HG03060 (cell line): ENCODE results near the gene REPS2.

Source experiments
- ATAC-seq: cut with Tn5 transposase; IDR thresholded peaks from one replicate; pipeline ENCODE4 v1.9.1; 2021; ENCODE audit warnings: low read depth, moderate number of reproducible peaks; ENCODE audit not compliant: unreplicated experiment

The REPS2 gene

DNA sequence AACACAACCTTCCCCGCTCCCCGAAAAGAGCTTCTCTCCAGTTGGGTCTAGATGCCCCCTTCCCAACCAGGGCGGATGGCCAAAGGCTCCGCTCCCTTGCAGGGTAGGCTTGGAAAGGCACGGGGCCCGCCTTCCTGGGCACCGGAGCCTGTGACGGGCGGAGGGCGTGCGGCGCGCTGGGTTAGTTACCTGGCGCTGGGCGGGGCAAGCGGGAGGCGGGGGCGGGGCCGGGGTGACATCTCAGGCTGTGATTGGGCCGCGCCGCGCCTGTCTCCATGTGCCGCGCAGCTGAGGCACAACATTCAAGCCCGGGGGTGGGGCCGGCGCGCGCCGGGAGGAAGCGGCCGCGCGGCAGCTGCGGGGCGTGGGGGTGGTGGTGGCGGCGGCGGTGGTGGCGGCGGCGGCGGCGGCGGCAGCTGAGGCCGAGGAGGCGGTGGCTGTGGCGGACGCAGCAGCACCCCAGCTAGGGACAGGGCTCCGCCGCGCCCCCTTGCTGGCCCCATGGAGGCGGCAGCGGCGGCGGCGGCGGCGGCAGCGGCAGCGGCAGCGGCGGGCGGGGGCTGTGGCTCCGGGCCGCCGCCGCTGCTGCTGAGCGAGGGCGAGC is at the start of gene REPS2:
Gene REPS2, plus strand, starts transcription at position 298 of the 604 bp plus-strand sequence. Its CDS starts 204 bp downstream, at position 502.
- peak; percentile 79 for ATAC-seq

DNA sequence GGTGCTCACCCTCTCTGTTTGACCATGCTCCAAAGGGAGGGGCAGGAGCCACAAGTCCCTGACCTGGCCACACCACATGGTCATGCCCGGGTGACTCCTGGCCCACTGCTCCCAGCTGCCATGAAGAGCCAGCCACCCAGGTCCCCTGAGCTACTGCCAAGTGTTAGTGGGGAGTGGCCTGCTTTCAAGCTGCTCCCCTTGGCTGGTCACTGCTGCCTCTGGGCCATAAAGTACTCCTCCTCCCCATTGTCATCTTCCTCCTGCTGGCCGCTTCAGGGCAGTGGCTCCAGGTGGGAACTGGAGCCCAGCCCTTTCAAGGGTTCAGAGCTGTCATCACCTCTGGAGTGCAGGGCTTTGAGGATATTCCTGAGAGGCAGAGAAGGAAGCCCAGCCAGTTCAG is 49.0 kb upstream of the REPS2 start:
- ATAC-seq, result no peak

DNA sequence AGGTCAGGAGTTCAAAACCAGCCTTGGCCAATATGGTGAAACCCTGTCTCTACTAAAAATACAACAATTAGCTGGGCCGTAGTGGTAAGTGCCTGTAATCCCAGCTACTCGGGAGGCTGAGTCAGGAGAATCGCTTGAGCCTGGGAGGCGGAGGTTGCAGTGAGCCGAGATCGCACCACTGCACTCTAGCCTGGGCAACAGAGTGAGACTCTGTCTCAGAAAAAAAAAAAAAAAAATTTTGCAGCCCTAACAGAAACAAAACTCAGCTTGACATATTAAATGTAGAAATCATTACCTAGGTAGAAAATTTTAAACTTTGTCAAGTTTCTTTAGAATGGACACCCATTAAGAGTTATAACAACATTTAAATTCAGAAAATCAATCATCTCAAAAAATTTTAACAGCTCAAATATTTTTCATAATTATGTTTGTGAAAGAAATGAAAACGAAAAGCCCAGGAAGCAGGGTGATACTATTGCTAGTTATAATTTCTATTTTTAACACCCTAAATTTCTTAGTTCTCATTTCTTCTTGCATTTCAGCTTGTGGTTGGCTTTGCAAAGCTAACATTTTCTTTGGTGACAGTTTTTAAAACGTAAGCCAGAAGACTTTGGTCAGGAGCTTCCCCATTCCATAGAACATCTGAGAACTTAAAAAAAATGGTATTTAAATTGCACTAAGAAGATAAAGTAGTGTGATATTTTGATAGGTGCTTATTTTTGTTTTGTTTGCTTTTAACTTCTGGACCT is 43.0 kb upstream of the REPS2 start:
- no peak for ATAC-seq

DNA sequence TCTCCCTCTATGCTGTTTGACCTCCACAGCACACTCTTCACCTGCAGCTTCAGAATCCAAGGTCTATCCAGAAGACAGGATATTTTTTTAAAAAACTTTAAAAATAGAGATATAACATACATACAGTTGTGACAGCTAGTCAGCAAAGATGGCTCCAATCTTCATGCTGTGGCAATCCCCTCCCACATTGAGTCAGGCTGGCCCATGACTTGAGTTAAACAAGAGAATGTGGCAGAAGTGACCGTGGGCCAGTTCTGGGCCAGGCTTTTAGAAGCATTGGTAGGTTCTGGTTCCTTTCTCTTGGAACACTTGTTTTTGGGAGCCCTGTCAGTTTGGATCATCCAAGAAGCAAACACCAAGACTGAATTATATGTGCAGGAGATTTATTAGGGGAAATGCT is 36.1 kb upstream of the REPS2 start:
- ATAC-seq, result no peak

DNA sequence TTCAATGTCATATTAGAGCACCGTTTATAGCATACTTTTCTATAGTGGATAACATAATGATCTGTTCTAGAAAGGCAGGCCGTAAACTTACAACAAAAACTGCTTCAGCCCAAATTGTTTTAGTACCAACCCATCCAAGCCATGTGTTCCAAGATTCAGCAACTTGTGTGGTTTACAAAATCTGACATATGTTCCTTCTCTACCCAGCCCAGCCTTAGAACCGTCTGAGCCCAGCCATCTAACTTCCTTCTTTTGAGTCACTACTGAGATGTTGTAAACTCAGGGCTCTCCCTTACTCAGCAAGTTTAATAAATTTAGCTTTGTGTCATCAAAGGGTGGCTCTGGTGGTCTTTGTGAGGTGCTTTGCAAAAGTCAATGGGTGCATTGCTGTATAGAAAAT is 32.4 kb upstream of the REPS2 start:
- ATAC-seq, result no peak

DNA sequence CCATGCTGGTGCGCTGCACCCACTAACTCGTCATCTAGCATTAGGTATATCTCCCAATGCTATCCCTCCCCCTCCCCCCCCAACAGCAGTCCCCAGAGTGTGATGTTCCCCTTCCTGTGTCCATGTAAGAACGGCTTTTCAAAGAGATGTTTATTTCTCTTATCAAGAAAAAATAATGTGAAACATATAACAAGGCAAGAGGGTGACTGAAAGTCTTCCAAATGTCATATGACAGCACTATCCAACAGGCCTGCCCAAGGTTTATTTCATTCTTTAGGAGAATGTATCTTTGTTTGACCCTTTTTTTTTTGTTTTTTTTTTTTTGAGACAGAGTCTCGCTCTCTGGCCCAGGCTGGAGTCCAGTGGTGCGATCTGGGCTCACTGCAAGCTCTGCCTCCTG is 29.9 kb upstream of the REPS2 start:
- ATAC-seq, result no peak

DNA sequence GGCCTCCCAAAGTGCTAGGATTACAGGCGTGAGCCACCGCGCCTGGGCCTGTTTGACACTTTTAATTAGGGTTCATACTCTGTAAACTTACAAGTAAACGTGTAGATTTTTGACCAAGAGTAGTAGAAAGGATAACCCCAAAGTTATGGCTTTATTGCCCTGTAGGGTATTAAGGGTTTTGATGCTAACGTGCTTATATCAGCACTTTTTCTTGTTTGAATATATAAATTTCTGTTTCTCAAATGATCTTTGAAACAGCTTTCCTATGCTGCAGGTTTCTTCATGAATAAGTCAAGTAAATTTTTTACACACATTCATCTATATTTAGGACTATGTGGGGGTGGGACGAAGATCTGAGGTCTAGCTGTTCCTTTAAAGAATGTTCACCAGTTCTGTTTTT is 29.3 kb upstream of the REPS2 start:
- no peak for ATAC-seq

DNA sequence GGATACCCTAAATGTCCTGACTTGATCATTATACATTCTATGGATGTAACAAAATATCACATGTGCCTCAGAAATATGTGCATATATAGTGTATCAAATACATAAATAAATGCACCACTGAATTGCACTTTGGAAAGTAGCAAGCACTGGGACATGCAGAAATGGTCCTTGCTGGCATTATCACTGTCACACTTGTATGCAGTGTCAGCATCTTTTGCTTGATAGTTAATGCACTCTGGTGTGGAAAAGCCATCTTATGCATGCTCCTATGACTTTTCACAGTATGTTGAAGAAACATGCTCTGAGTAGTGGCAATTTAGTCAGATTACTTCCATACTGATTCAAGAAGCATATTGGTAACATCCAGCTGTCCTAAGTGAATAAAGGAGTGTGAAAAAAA is 27.5 kb upstream of the REPS2 start:
- no peak for ATAC-seq

DNA sequence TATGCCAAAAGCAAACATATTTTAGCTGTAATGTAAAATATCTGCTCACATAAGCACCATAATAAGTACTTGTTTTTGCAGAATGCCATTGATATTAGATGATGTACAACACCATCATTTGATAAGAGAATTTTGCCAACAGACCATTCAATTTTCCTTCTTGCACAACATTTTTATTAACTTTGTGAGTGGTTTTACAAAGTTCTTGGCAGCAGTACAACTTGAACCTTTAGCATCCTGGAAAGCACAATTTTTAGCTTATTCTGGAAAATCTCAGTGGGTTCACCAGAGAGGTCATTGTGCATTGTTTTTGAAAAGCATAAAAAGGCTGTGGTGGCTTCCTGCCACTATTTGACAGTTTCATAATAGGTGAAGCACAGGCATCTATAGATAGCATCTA is 26.4 kb upstream of the REPS2 start:
- ATAC-seq, result no peak

DNA sequence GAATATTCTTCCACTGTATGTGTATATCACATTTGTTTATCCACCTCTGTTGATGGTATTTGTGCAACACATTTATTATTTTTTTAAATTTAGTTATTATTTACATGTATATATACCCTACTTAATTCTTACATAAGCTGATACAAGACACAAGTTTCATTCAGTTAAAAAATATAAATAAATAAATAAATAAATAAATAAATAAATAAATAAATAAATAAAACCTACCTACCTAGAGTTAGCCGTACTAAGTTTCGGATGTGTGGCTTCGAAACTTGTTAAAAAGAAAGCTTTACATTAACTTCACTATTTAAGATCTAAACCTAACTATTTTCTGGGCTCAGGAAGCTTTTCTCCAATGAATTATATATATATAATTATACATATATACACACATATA is 23.3 kb upstream of the REPS2 start:
- ATAC-seq, result no peak

DNA sequence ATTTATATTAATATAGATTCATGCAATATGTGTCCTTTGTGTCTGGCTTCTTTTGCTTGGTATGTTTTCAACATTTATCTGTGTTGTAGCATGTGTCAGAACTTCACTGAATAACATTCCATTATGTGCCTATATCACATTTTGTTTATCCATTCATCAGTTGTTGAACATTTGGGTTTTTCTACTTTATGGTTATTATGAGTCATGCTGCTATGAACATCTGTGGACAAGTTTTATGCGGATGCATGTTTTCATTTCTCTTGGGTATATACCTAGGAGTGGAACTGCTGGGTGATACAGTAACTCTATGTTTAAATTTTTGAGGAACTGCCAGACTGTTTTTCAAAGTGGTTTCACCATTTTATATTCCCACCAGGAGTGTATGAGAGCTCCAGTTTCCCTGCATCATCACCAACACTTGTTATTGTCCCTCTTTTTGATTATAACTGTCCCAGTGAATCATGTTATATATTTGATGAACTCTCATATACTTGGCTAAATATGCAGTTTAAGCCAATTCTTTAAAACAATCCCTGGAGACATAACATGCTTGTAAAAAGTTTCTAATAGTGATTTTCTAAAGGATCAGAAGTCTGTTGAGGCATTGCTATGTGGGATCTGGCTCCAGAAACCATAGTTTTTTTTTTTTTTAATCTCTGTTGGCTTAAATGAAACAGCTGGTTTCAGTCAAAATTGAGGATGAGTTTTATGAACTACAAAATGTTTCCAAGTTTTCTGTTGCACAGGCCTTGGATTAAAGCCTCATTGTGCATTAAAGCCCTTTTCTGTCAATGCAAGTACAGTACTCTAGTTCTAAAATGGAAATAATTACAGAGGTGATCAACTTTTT is 21.6 kb upstream of the REPS2 start:
- no peak for ATAC-seq

DNA sequence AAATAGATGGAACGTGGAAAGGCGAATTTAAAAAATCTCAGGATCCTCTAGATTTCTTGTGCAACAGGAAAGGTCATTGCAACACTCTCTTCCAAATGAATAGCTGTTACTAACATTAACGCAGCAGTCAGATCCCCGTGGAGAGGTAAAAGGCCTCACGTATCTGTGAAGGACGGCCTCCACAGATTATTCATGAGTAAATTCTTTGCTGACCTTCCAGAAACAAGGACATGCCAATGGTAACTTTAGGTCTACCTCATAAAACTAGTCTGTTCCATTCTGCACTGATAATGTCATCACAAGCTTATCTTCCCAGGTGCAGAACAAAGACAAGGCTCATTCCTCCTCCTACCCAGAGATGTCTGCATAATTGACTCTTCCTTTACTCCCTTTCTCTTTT is 16.1 kb upstream of the REPS2 start:
- no peak for ATAC-seq

DNA sequence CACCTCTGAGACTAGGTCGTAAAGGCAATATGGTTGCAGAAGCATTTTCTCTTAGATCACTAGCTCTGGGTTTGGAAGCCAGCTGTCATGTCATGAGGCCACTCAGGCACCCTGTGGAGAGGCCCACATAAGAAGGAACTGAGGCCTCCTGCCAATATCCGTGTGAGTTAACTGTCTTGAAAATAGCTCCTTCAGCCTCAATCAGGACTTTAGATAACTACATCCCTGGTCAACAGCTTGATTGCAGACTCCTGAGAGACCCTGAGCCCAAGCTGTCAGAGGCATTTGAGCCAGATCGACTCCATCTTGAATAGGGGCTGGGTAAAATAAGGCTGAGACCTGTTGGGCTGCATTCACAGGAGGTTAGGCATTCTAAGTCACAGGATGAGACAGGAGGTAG is 15.1 kb upstream of the REPS2 start:
- no peak for ATAC-seq

DNA sequence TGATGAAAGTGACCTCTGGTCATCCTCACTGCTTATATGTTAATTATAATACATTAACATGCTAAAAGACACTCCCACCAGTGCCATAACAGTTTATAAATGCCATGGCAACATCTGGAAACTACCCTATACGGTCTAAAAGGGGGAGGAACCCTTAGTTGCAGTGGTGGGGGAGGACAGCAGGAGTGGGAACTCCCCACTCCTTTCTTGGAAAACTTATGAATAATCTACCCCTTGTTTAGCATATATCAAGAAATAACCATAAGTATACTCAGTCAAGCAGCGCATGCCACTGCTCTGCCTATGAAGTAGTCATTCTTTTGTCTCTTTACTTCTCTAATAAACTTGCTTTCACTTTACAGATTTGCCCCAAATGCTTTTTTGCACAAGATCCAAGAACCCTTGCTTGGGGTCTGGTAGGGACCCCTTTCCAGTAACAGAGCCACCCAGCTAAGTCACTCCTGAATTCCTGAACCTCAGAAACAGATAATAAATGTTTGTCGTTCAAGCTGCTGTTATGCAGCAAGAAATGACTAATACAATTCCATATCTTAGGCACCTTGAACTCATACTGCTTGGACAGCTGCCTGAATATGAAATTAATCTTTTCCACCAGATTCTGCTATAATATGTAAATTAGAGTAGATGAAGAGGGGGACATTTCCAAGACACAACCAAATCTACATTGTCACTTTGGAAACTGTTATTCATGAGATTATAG is 14.4 kb upstream of the REPS2 start:
- no peak for ATAC-seq

DNA sequence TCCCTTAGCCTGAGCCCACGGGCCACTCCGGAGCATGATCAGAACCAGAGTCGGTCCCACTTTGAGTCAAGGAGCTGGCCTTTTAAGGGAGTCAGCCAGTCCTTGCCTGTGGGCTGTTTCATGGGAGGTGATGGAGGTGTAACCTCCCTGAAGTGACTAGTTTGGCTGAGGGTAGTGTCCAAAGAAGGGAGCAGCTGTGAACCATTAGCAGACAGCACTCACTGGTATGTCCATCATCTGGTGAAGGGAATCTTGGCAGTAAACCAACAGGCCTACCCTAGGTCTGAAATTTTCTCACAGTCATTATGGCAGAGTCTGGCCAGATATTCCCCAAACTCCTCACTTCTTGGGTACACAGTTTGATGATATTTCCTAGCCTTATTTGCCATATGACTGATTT is 12.3 kb upstream of the REPS2 start:
- ATAC-seq, result no peak

DNA sequence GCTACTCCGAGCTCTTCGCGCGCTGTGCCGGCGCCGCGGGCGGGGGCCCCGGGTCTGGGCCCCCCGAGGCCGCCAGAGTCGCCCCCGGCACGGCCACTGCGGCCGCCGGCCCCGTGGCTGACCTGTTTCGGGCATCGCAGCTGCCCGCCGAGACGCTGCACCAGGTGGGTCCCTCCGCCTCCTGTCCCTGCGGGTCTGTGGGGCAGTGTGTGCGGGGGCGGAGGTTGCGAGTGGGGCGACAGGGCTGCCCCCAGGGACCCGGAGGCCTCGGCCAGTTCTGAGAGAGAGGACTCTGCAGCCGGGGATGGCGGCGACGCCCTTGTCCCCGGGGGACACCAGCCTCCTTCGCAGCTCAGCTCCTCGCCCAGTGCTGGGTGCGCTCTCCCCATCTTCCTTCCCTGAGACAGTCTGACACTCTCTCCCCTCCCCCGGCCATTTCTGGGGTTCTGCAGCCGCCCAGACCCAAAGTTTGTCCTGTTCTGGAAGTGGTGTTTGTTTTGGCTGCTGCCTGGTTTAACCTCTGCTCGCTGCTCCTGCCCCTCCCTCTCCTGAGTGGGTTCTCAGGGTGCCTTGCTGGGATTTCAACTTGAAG is 609 bp downstream of the REPS2 start:
- ATAC-seq, result no peak

DNA sequence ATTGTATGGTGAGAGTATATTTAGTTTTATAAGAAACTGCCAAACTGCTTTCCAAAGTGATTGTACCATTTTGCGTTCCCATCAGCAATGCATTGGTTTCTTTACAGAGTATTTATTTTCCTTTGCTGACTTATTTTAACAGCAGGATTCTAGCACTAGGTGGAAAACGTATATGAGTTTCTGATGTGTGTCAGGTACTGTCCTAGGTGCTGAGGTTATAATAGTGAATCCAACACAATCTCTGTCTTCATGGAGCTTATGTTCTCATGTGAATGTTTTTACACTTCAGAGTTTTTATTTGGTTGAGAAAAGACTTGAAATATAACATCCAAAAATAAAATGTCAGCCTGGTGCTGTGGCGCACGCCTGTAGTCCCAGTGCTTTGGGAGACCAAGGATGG is 4.0 kb downstream of the REPS2 start:
- ATAC-seq, result no peak

DNA sequence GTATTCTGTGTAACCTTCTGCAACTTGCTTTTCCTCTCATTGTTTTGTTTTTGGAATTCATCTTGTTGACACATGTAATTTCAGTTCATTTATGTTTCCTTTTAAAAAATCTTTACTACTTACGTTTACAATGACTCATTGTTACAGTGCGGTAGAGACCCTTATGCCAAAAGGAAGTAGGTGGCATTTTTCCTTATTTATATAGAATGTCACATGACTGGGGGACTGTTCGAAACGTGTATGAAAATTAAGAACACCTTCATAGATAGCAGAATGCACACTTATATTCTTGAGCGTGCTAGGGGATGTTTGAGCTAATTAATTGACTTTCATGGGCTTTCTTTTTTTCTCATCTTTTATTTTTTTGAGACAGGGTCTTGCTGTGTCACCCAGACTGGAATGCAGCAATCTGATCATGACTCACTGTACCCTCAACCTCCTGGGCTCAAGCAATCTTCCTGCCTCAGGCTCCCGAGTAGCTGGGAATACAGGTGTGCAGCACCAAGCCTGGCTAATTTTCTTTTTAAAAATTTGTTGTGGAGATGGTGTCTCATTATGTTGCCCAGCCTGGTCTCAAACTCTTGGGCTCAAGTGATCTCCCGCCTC is 7.3 kb downstream of the REPS2 start:
- no peak for ATAC-seq

DNA sequence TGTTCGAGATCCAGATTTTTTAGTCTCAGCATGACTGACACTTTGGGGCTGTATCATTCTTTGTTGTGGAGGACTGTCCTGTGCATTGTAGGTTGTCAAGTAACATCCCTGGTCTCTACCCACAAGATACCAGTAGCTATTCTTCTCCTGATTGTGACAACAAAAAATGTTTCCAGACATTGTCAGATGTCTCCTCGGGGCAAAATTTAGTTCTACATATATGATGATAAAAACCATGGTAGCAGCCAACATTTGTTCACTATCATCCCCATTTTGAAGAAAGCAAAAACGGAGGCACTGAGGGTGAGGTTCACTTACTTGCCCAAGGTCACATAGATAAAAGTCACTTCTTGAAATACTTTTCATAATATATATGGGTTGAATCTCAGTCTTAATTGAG is 11.3 kb downstream of the REPS2 start:
- ATAC-seq, result no peak

DNA sequence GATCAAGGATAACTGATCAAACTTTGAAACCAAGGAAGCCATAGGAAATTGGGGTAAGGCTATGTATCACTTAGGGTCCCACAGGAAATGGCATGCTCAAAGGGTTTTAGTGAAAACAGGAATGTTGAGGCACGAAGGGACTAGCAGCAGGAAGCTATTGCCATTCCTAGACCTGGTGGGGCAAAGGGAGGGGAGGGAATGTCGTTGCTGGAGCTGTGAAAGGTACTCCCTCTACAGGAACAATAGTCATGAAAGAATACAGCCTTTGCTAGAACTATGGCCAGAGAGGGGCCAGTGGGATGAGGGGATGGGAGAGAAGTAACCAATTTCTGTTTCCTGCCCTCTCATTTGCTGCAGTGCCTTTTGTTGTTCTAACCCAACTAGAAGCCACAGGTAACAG is 11.9 kb downstream of the REPS2 start:
- no peak for ATAC-seq
